HCT116 (cell line): Measurements from ENCODE around the gene RBM20. TPM values are rescaled to one million over a fixed set of nuclear protein-coding genes. Genes with fewer than 3 reads are reported as not detected.

Source experiments
- ATAC-seq: fragments of 200-7000 bp; cut with Tn5 transposase; 2 replicates; pipeline ENCODE4 v1.9.1; 2020; ENCODE audit warnings: mild to moderate bottlenecking, moderate library complexity
- BruUV-seq: library from RNA; stranded (reverse); fragments of 400-500 nt; replicated peaks from 2 replicates; lab custom pipeline; 2021; lab: Mats Ljungman, UMichigan
- CTCF ChIA-PET: fragments of 300-600 bp; sonication (Branson Sonifier 250); formaldehyde crosslinking; loops from one replicate; lab custom pipeline; 2021; ENCODE audit warnings: antibody characterized with exemption; lab: Charles Lee
- POLR2A ChIA-PET: fragments of 300-600, 350-600 bp; sonication (Branson Sonifier 250); formaldehyde crosslinking; loops from one replicate; lab custom pipeline; 2021; ENCODE audit warnings: antibody characterized with exemption; lab: Charles Lee
- RAD21 ChIA-PET, 2 experiments: fragments of 300-600 bp; sonication (Branson Sonifier 250); formaldehyde crosslinking; loops; one replicate each; lab custom pipeline; 2023; ENCODE audit warnings: low total read pairs in 2 of 2; ENCODE audit not compliant: uncharacterized antibody in 2 of 2, unreplicated experiment in 2 of 2, low non-redundant PET in 1 of 2; lab: Charles Lee
- DNase-seq: peaks from one replicate; pipeline ENCODE4 v3.0.0-alpha.2; 2010; ENCODE audit warnings: low read depth, low spot score
- H2AFZ ChIP-seq: fragments of 200-600 bp; shearing (Covaris generic), sonication (generic); 2 replicates; pipeline ENCODE4 v1.6.1; 2017; ENCODE audit warnings: low read depth, mixed run types, mixed read lengths, antibody characterized with exemption, low read length; ENCODE audit not compliant: poor library complexity, severe bottlenecking
- H3K27ac ChIP-seq: 2 replicates; pipeline ENCODE4 v1.5.1; 2012; ENCODE audit warnings: low read depth, low read length
- H3K27me3 ChIP-seq: fragments of 200-600 bp; sonication (generic); 2 replicates; pipeline ENCODE4 v1.6.1; 2016; ENCODE audit warnings: mixed run types, low read length, mixed read lengths; ENCODE audit not compliant: insufficient read depth
- H3K36me3 ChIP-seq, 2 experiments: fragments of 200-500 bp in 1 of 2; fragments of 200-600 bp in 1 of 2; sonication (Bioruptor generic) in 1 of 2; sonication (generic) in 1 of 2; 2 replicates each; pipeline versions ENCODE4 v1.5.1 to v1.6.1; 2014 to 2016; ENCODE audit warnings: low read length in 2 of 2, inconsistent platforms in 1 of 2, mixed read lengths in 1 of 2, mixed run types in 1 of 2; ENCODE audit not compliant: insufficient read depth in 2 of 2, control insufficient read depth in 1 of 2
- H3K4me1 ChIP-seq, 2 experiments: fragments of 200-600 bp in 1 of 2; sonication (generic) in 1 of 2; 2 replicates each; pipeline versions ENCODE4 v1.5.1 to v1.6.1; 2012 to 2017; ENCODE audit warnings: low read length in 2 of 2, inconsistent platforms in 1 of 2, mild to moderate bottlenecking in 1 of 2, mixed read lengths in 1 of 2, mixed run types in 1 of 2, moderate library complexity in 1 of 2; ENCODE audit not compliant: insufficient read depth in 2 of 2, control insufficient read depth in 1 of 2
- H3K4me2 ChIP-seq: fragments of 200-600 bp; sonication (generic); 2 replicates; pipeline ENCODE4 v1.6.1; 2017; ENCODE audit warnings: mixed run types, low read length, mixed read lengths
- H3K4me3 ChIP-seq, 2 experiments: fragments of 200-600 bp in 1 of 2; sonication (generic) in 1 of 2; replicated peaks in 1 of 2; 2 replicates each; pipeline ENCODE4 v1.5.1; 2011 to 2016; ENCODE audit warnings: low read length in 2 of 2, control low read depth in 1 of 2, low read depth in 1 of 2, mild to moderate bottlenecking in 1 of 2, mixed read lengths in 1 of 2, mixed run types in 1 of 2
- H3K79me2 ChIP-seq: fragments of 200-600 bp; sonication (generic); 2 replicates; pipeline ENCODE4 v1.6.1; 2017; ENCODE audit warnings: mild to moderate bottlenecking, mixed run types, low read length, moderate library complexity, mixed read lengths; ENCODE audit not compliant: insufficient read depth
- H3K9ac ChIP-seq: fragments of 200-600 bp; sonication (generic); 2 replicates; pipeline ENCODE4 v1.6.1; 2016; ENCODE audit warnings: low read length, mixed read lengths
- H3K9me2 ChIP-seq: fragments of 200-600 bp; sonication (generic), shearing (Covaris generic); 2 replicates; pipeline ENCODE4 v1.6.1; 2017; ENCODE audit warnings: mixed run types, mild to moderate bottlenecking, moderate library complexity; ENCODE audit not compliant: insufficient read depth
- H3K9me3 ChIP-seq, 2 experiments: fragments of 200-500 bp in 1 of 2; fragments of 200-600 bp in 1 of 2; sonication (Bioruptor generic) in 1 of 2; sonication (generic) in 1 of 2; 2 replicates each; pipeline ENCODE4 v1.6.1; 2014 to 2017; ENCODE audit warnings: low read length in 2 of 2, mixed read lengths in 2 of 2, inconsistent platforms in 1 of 2, low read depth in 1 of 2, mild to moderate bottlenecking in 1 of 2, mixed run types in 1 of 2, moderate library complexity in 1 of 2; ENCODE audit not compliant: control insufficient read depth in 1 of 2, insufficient read depth in 1 of 2
- H4K20me1 ChIP-seq: fragments of 200-600 bp; sonication (generic), shearing (Covaris generic); 2 replicates; pipeline ENCODE4 v1.6.1; 2017; ENCODE audit warnings: mixed run types, mild to moderate bottlenecking, moderate library complexity; ENCODE audit not compliant: insufficient read depth
- CBX3 ChIP-seq: IDR thresholded peaks from 2 replicates; pipeline ENCODE4 v1.6.1; 2012; ENCODE audit warnings: low read depth
- EGR1 ChIP-seq: IDR thresholded peaks from 2 replicates; pipeline ENCODE4 v1.6.1; 2012; ENCODE audit warnings: low read depth
- EZH2 ChIP-seq: fragments of 200-600 bp; sonication (generic); IDR thresholded peaks from 2 replicates; pipeline ENCODE4 v1.6.1; 2017; ENCODE audit warnings: antibody characterized with exemption, mixed run types
- EZH2phosphoT487 ChIP-seq: fragments of 200-600 bp; IDR thresholded peaks from 2 replicates; pipeline ENCODE4 v1.6.1; 2018; ENCODE audit warnings: antibody characterized with exemption, borderline replicate concordance
- FOSL1 ChIP-seq: IDR thresholded peaks from 2 replicates; pipeline ENCODE4 v1.6.1; 2012; ENCODE audit warnings: low read depth
- POLR2A ChIP-seq: IDR thresholded peaks from 2 replicates; pipeline ENCODE4 v1.7.0; 2011; ENCODE audit warnings: borderline replicate concordance; ENCODE audit not compliant: insufficient read depth, insufficient read length; ENCODE audit errors: extremely low read depth
- POLR2AphosphoS5 ChIP-seq: IDR thresholded peaks from 2 replicates; pipeline ENCODE4 v1.6.1; 2011; ENCODE audit warnings: mild to moderate bottlenecking, low read depth, low read length, moderate library complexity
- REST ChIP-seq: IDR thresholded peaks from 2 replicates; pipeline ENCODE4 v1.6.1; 2012; ENCODE audit warnings: low read depth
- SIN3A ChIP-seq: IDR thresholded peaks from 2 replicates; pipeline ENCODE4 v1.6.1; 2012; ENCODE audit warnings: low read depth
- SRF ChIP-seq: IDR thresholded peaks from 2 replicates; pipeline ENCODE4 v1.6.1; 2012; ENCODE audit warnings: low read depth
- YY1 ChIP-seq: IDR thresholded peaks from 2 replicates; pipeline ENCODE4 v1.6.1; 2011; ENCODE audit warnings: low read length, low read depth, moderate library complexity, mild to moderate bottlenecking; ENCODE audit not compliant: insufficient replicate concordance; ENCODE audit errors: extremely low read depth
- ZFX ChIP-seq: fragments of 450-650 bp; IDR thresholded peaks from 2 replicates; pipeline ENCODE4 v1.6.1; 2017
- ZNF274 ChIP-seq: fragments of 200-500 bp; sonication (Bioruptor generic); IDR thresholded peaks from 2 replicates; pipeline ENCODE4 v1.6.1; 2014; ENCODE audit warnings: mild to moderate bottlenecking, low read depth, low read length, inconsistent platforms
- intact Hi-C: fragments of 100-400 bp; cut with micrococcal nuclease; formaldehyde crosslinking; loops from 2 replicates; pipeline ENCODE4 v1.10.0; 2022
- total RNA-seq: library from RNA; stranded (reverse); gene quantifications from one replicate; pipeline ENCODE4 v1.2.1, GENCODE V29; 2021; ENCODE audit not compliant: unreplicated experiment
- TF ChIP-seq, protein P1 (sequence below), 3 experiments: fragments of 200-600 bp in 1 of 3; sonication (generic) in 1 of 3; IDR thresholded peaks in 2 of 3; conservative IDR thresholded peaks in 1 of 3; 2 replicates each; pipeline ENCODE4 v1.5.1; 2012 to 2017; ENCODE audit warnings: low read depth in 2 of 3, low read length in 2 of 3, antibody characterized with exemption in 1 of 3, borderline replicate concordance in 1 of 3, control low read depth in 1 of 3, mild to moderate bottlenecking in 1 of 3, mixed read lengths in 1 of 3, mixed run types in 1 of 3, moderate library complexity in 1 of 3; ENCODE audit not compliant: insufficient read depth in 1 of 3
- TF ChIP-seq, protein P2 (sequence below): IDR thresholded peaks from 2 replicates; pipeline ENCODE4 v1.6.1; 2011; ENCODE audit warnings: mild to moderate bottlenecking, low read length, moderate library complexity; ENCODE audit not compliant: insufficient replicate concordance; ENCODE audit errors: extremely low read depth

The RBM20 gene
- total RNA-seq, 1 experiment from 2014 or later = 2.0 TPM

- H3K36me3 ChIP-seq = no peaks in the 10 kb centered on the region
- H3K4me1 ChIP-seq = peaks cover 12 to 18% of the 10 kb centered on the region in 2 experiments
- DNase-seq (no peak), ATAC-seq (peak; percentile 26; the same call in 1 of the 2 replicates)
- TF ChIP-seq EZH2 (no peak), EGR1 (no peak), FOSL1 (no peak), SRF (no peak), SIN3A (no peak), POLR2AphosphoS5 (no peak), EZH2phosphoT487 (no peak), CBX3 (no peak), POLR2A (no peak), YY1 (no peak), ZFX (no peak), REST (no peak), ZNF274 (no peak)
- TF ChIP-seq, protein P1, sequence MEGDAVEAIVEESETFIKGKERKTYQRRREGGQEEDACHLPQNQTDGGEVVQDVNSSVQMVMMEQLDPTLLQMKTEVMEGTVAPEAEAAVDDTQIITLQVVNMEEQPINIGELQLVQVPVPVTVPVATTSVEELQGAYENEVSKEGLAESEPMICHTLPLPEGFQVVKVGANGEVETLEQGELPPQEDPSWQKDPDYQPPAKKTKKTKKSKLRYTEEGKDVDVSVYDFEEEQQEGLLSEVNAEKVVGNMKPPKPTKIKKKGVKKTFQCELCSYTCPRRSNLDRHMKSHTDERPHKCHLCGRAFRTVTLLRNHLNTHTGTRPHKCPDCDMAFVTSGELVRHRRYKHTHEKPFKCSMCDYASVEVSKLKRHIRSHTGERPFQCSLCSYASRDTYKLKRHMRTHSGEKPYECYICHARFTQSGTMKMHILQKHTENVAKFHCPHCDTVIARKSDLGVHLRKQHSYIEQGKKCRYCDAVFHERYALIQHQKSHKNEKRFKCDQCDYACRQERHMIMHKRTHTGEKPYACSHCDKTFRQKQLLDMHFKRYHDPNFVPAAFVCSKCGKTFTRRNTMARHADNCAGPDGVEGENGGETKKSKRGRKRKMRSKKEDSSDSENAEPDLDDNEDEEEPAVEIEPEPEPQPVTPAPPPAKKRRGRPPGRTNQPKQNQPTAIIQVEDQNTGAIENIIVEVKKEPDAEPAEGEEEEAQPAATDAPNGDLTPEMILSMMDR (IDR thresholded peaks at IDR 0.05 in 2 of 3, conservative IDR thresholded peaks at IDR 0.05 in 1 of 3; ENCODE audit: borderline replicate concordance in 1 of 3, insufficient read depth in 1 of 3, low read depth in 2 of 3, low read length in 2 of 3) = no peak
- TF ChIP-seq, protein P2, sequence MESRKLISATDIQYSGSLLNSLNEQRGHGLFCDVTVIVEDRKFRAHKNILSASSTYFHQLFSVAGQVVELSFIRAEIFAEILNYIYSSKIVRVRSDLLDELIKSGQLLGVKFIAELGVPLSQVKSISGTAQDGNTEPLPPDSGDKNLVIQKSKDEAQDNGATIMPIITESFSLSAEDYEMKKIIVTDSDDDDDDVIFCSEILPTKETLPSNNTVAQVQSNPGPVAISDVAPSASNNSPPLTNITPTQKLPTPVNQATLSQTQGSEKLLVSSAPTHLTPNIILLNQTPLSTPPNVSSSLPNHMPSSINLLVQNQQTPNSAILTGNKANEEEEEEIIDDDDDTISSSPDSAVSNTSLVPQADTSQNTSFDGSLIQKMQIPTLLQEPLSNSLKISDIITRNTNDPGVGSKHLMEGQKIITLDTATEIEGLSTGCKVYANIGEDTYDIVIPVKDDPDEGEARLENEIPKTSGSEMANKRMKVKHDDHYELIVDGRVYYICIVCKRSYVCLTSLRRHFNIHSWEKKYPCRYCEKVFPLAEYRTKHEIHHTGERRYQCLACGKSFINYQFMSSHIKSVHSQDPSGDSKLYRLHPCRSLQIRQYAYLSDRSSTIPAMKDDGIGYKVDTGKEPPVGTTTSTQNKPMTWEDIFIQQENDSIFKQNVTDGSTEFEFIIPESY = no peak
- H3K9ac ChIP-seq = 0 out of 2 replicates have a peak overlapping the region, but pooled peaks have one; percentile 4
- no peaks in the 10 kb centered on the region for H3K27me3 ChIP-seq
- BruUV-seq = no TSS peak
- intact Hi-C loops = no loop called here
- peak overlapping the region; percentile 49 for H3K4me2 ChIP-seq
- no peaks in the 10 kb centered on the region for H3K9me2 ChIP-seq
- H3K9me3 ChIP-seq = no peaks in the 10 kb centered on the region
- CTCF ChIA-PET = no interaction called here
- H3K27ac ChIP-seq = no peak overlapping the region
- no peak overlapping the region for H3K4me3 ChIP-seq
- H4K20me1 ChIP-seq = no peaks in the 10 kb centered on the region
- H3K79me2 ChIP-seq = no peaks in the 10 kb centered on the region
- peak overlapping the region; percentile 26 for H2AFZ ChIP-seq
- POLR2A ChIA-PET = interaction anchor here (1.4 kb wide), 1 partner anchor 8 kb away, joined by 3 read pairs; no protein-coding TSS in a partner anchor
- RAD21 ChIA-PET = no interaction called here
Observed at GRCh38 chr10:110852947-110853346, 208.8 kb downstream of the RBM20 start.
